AG04449 (cell line): Measurements from ENCODE around the gene NCAPD2.

ENCODE experiments used
- CTCF ChIA-PET: fragments of 350-600 bp; formaldehyde crosslinking; extraction: SDS; loops from one replicate; lab custom pipeline; 2021; ENCODE audit warnings: antibody characterized with exemption; lab: Yijun Ruan, JAX
- POLR2A ChIA-PET: fragments of 400-600, 350-600 bp; formaldehyde crosslinking; extraction: SDS; loops from one replicate; lab custom pipeline; 2020; ENCODE audit warnings: antibody characterized with exemption, inconsistent platforms; lab: Yijun Ruan, JAX
- DNase-seq: peaks from one replicate; pipeline ENCODE4 v3.0.0-alpha.2; 2010; ENCODE audit warnings: low read depth, low spot score
- H3K4me3 ChIP-seq: 2 replicates; pipeline ENCODE4 v1.5.1; 2011; ENCODE audit warnings: low read depth, mild to moderate bottlenecking, control low read depth, low read length
- TF ChIP-seq, protein P1 (sequence below): IDR thresholded peaks from one replicate; pipeline ENCODE4 v1.5.1; 2011; ENCODE audit warnings: mild to moderate bottlenecking, moderate library complexity, low read length, control low read depth, inconsistent platforms; ENCODE audit not compliant: insufficient read depth; ENCODE audit errors: missing control alignments

NCAPD2 gene

DNA sequence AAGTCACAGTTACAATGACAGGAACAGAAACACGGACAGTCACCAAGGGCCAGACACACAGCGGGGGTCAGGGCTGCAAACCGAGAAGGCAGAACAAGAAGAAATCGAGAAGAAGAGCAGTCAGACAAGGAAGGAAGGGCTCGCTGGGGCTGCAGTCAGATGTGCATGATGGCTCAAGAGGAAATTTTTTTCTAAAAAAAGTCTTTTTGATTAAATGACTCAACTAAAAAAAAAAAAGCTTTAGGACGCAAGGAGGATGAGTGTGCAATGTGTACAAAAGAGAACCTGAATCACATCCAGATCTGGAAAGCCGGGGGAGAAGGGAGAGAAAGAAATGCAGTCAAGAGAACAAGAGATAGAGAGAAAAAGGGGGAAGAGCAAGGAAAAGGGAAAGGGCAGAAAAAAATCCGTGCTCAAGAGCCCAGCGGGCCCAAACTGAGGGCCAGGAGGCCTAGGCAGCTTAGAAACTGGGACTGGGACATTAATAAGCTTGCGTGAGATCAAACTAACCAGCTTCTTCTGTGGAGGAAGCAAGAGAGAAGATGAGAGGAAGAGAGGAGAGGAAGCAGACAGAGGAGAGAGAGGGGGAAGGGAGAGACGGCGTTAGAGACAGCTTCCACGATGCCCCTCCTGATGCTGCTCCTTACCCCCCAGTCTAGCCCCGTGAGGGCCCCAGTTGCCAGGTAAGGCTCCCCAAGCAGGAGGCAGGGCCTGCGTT is 55.2 kb downstream of the NCAPD2 start:
- no peak for DNase-seq

DNA sequence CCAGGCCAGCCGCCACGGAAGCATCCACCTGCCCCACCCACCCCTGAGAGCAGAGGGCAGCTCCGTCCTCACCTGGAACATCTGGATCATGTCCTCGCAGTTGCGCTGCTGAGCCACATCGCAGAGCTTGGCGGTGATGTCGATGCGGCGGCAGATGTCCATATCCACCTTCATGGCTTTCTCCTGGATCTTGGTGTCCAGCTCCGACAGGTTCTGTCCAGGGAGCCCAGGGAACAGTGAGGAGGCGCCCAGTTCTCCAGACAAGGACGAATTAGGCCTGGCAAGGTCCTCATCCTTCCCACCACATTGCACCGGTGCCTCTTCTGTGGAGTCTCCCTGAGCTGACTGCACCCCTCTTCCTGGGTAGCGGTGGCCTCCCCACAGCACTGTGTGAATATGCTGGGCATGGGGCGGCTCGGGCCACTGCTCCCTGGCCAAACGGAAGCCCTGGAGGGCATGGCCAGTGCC is 55.8 kb downstream of the NCAPD2 start:
- TF ChIP-seq, protein P1, sequence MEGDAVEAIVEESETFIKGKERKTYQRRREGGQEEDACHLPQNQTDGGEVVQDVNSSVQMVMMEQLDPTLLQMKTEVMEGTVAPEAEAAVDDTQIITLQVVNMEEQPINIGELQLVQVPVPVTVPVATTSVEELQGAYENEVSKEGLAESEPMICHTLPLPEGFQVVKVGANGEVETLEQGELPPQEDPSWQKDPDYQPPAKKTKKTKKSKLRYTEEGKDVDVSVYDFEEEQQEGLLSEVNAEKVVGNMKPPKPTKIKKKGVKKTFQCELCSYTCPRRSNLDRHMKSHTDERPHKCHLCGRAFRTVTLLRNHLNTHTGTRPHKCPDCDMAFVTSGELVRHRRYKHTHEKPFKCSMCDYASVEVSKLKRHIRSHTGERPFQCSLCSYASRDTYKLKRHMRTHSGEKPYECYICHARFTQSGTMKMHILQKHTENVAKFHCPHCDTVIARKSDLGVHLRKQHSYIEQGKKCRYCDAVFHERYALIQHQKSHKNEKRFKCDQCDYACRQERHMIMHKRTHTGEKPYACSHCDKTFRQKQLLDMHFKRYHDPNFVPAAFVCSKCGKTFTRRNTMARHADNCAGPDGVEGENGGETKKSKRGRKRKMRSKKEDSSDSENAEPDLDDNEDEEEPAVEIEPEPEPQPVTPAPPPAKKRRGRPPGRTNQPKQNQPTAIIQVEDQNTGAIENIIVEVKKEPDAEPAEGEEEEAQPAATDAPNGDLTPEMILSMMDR: no peak
- CTCF ChIA-PET: interaction anchor here (1.3 to 16.9 kb wide), 4 partner anchors 12 to 126 kb away, joined by 3 to 235 read pairs (median 122); partner anchors contain the start of genes GAPDH and NOP2
- POLR2A ChIA-PET: interaction anchor here (0.6 to 10.4 kb wide), 4 partner anchors 12 to 175 kb away, joined by 3 to 359 read pairs (median 6); partner anchors contain the start of genes GAPDH and VAMP1

More for the DNA sequence above, 55.2 kb downstream of the NCAPD2 start:
- H3K4me3 ChIP-seq: no peak overlapping the region
- POLR2A ChIA-PET: interaction anchor here (0.5 to 10.4 kb wide), 5 partner anchors 11 to 175 kb away, joined by 3 to 359 read pairs (median 4); partner anchors contain the start of gene GAPDH
- TF ChIP-seq, protein P1: no peak
- CTCF ChIA-PET: interaction anchor here (0.7 to 16.9 kb wide), 5 partner anchors 11 to 324 kb away, joined by 3 to 235 read pairs (median 41); partner anchors contain the start of genes GAPDH, NOP2 and SPSB2

DNA sequence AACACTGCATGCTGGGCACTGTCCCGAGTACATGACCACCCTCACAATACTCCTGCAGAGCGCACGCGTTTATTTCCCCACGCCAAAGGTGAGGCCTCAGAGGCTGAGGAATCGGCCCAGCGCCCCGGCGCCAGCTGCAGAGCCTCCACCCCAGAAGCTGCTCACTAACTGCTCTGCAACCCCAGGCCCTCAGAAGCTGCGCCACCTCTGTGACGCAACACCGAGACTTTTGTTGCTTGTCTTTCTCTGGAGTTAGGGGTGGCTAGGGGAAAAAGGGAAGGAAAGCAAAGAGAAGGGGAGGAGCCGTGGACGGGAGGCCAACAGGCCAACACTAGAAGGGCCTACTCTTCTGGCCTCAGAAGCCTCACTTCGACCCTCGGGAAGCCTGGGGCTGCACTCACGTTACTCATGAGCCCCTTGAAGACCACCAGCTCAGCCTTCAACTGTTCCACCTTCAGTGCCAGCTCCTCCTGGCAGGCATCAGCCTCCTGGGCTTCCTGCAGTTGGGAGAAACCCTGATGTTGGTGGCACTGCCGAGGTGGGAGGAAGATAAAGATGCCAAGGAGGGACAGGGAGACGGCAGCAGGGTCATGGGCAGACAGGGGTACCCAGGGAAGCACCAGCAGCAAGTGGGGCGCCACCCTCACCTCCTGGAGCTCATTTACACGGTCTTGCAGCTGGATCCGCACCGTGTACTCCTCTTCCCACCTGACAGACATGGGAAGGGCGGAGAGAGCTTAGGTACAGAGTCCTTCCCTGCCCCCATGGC is 56.6 kb downstream of the NCAPD2 start:
- DNase-seq: no peak

More for the DNA sequence above, 55.8 kb downstream of the NCAPD2 start:
- DNase-seq: no peak
- H3K4me3 ChIP-seq: no peak overlapping the region

DNA sequence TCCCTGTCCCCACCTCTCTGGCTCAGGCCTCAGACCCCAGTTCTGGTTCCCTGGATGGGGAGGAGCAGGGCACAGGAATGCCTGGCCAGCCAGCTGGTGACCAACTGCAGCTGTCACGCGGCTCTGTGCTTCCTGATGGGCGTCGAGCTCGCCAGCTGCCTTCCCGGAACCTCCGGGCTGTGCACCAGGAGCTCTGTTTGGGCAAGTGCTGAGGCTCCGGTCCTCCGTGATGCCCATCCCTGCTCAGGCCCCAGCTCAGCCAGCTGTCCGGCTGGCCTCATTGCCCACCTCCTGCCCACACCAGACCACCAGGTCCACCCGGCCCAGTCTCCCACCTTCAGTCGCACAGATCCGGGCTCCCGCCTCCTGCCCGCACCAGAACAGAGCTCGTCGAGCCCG is 57.2 kb downstream of the NCAPD2 start:
- no peak for DNase-seq

More for the DNA sequence above, 56.6 kb downstream of the NCAPD2 start:
- TF ChIP-seq, protein P1: no peak
- ChIA-PET POLR2A (interaction anchor here (0.6 to 10.4 kb wide), 3 partner anchors 13 to 82 kb away, joined by 3 to 359 read pairs (median 3); partner anchors contain the start of genes GAPDH and VAMP1), CTCF (interaction anchor here (1.0 to 16.9 kb wide), 10 partner anchors 12 to 562 kb away, joined by 3 to 235 read pairs (median 8); partner anchors contain the start of genes GAPDH, MLF2 and NOP2)
- H3K4me3 ChIP-seq: no peak overlapping the region; the same call in 1 of the 2 replicates

DNA sequence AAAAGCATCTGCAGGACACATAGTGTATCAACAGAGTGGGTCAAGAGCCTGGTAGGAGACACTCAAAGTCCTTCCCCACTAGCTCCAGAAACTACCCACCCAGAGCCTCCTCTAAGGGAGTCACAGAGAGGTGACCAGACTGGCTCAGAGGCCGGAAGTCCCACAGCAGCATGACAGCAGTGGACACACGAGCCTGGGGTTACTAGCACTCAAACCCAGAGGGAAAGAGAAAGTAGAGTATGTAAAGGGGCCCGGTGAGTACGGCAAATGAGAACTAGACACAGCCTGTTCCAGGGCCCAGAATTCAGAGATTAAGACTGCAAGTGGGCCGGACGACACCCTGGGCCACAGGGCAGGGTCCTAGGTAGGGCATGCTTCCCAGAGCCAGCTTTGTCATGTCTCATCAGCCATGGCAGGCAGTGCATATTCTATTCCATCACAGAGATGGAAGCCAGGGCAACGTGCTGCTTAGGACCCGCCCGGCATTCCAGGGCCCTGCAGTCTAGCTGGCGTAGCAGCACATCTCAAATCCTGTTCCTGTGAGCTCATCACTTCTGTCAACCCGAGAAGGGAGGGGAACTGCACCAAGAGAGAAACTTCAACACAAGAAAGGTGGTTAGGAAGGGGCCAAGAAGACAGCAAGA is 57.7 kb downstream of the NCAPD2 start:
- POLR2A ChIA-PET: interaction anchor here (0.7 to 10.4 kb wide), 6 partner anchors 14 to 137 kb away, joined by 3 to 359 read pairs (median 8); partner anchors contain the start of genes GAPDH, MRPL51, VAMP1 and ZNF384
- TF ChIP-seq, protein P1: no peak
- peak overlapping the region; percentile 42 for H3K4me3 ChIP-seq
- CTCF ChIA-PET: interaction anchor here (1.3 to 16.9 kb wide), 9 partner anchors 11 to 229 kb away, joined by 3 to 235 read pairs (median 9); partner anchors contain the start of genes GAPDH, MLF2 and NOP2
- DNase-seq: no peak

More for the DNA sequence above, 57.2 kb downstream of the NCAPD2 start:
- H3K4me3 ChIP-seq: no peak overlapping the region; the same call in 1 of the 2 replicates
- TF ChIP-seq, protein P1: no peak
- CTCF ChIA-PET: interaction anchor here (1.0 to 16.9 kb wide), 9 partner anchors 12 to 563 kb away, joined by 3 to 235 read pairs (median 9); partner anchors contain the start of genes GAPDH, MLF2 and NOP2
- POLR2A ChIA-PET: interaction anchor here (0.6 to 10.4 kb wide), 4 partner anchors 13 to 82 kb away, joined by 3 to 359 read pairs (median 10); partner anchors contain the start of genes GAPDH and MRPL51
